HAP-1 (cell line): ENCODE data around the gene CCDC154.

Experiments
- DNase-seq, 2 experiments: peaks; one replicate each; pipeline ENCODE4 v3.0.0-alpha.2; 2016 to 2020; ENCODE audit warnings: low spot score in 2 of 2
- H3K27me3 ChIP-seq: fragments of 250-450 bp; sonication (Bioruptor Pico); 2 replicates; pipeline ENCODE4 v1.5.1; 2020; ENCODE audit warnings: low read depth, mild to moderate bottlenecking, moderate library complexity
- H3K36me3 ChIP-seq: fragments of 250-450 bp; sonication (Bioruptor Pico); replicated peaks from 2 replicates; pipeline ENCODE4 v1.5.1; 2020; ENCODE audit warnings: mild to moderate bottlenecking
- H3K4me1 ChIP-seq: fragments of 250-450 bp; sonication (Bioruptor Pico); 2 replicates; pipeline ENCODE4 v1.5.1; 2020; ENCODE audit warnings: mild to moderate bottlenecking
- H3K4me3 ChIP-seq: fragments of 250-450 bp; sonication (Bioruptor Pico); 2 replicates; pipeline ENCODE4 v1.5.1; 2020; ENCODE audit warnings: mild to moderate bottlenecking, moderate library complexity
- H3K9me3 ChIP-seq: fragments of 250-450 bp; sonication (Bioruptor Pico); 2 replicates; pipeline ENCODE4 v1.5.1; 2020; ENCODE audit warnings: mild to moderate bottlenecking, moderate library complexity
- in situ Hi-C: fragments of 300-500 bp; cut with MboI; formaldehyde crosslinking; loops from 3 replicates; pipeline ENCODE4 v1.14.3; 2020; ENCODE audit warnings: low sequenced_read_pairs, inconsistent platforms, mixed read lengths

CCDC154 gene

GRCh38 chr16:1433263-1433560 lies 11.1 kb downstream of the CCDC154 start:
- no peak for DNase-seq
- in situ Hi-C loops: no loop called here
- H3K36me3 ChIP-seq: no peaks in the 10 kb centered on the region
- H3K27me3 ChIP-seq: no peaks in the 10 kb centered on the region
- no peaks in the 10 kb centered on the region; the same call in 1 of the 2 replicates for H3K4me1 ChIP-seq
- no peak overlapping the region for H3K4me3 ChIP-seq
- H3K9me3 ChIP-seq: no peaks in the 10 kb centered on the region

- in situ Hi-C loops: no loop called here
- Histone ChIP-seq H3K27me3 (no peaks in the 10 kb centered on the region), H3K9me3 (no peaks in the 10 kb centered on the region), H3K4me3 (no peak overlapping the region), H3K36me3 (no peaks in the 10 kb centered on the region), H3K4me1 (no peaks in the 10 kb centered on the region; the same call in 1 of the 2 replicates)
- no peak for DNase-seq
Observed at GRCh38 chr16:1432388-1433262, 11.7 kb downstream of the CCDC154 start.

GRCh38 chr16:1431497-1432270 lies 12.7 kb downstream of the CCDC154 start:
- no peaks in the 10 kb centered on the region for H3K27me3 ChIP-seq
- no peaks in the 10 kb centered on the region for H3K9me3 ChIP-seq
- DNase-seq: no peak
- H3K4me1 ChIP-seq: no peaks in the 10 kb centered on the region; the same call in 1 of the 2 replicates
- H3K36me3 ChIP-seq: no peaks in the 10 kb centered on the region
- in situ Hi-C loops: no loop called here
- H3K4me3 ChIP-seq: no peak overlapping the region

- no peaks in the 10 kb centered on the region for H3K36me3 ChIP-seq
- H3K27me3 ChIP-seq: no peaks in the 10 kb centered on the region
- no peaks in the 10 kb centered on the region; the same call in 1 of the 2 replicates for H3K4me1 ChIP-seq
- in situ Hi-C loops: no loop called here
- DNase-seq: no peak
- no peaks in the 10 kb centered on the region for H3K9me3 ChIP-seq
- H3K4me3 ChIP-seq: no peak within 1 kb of the TSS
Observed at GRCh38 chr16:1430759-1431496, 13.4 kb downstream of the CCDC154 start, which contains the start of gene PERCC1. Gene PERCC1, plus strand, starts transcription at chr16:1431078. Its CDS starts 1,516 bp downstream, at chr16:1432594.

GRCh38 chr16:1430214-1430758 lies 14.1 kb downstream of the CCDC154 start:
- H3K9me3 ChIP-seq: no peaks in the 10 kb centered on the region
- in situ Hi-C loops: no loop called here
- H3K4me3 ChIP-seq: no peak overlapping the region
- H3K27me3 ChIP-seq: no peaks in the 10 kb centered on the region
- H3K4me1 ChIP-seq: no peaks in the 10 kb centered on the region; the same call in 1 of the 2 replicates
- DNase-seq: no peak
- no peaks in the 10 kb centered on the region for H3K36me3 ChIP-seq

GRCh38 chr16:1429631-1430030 lies 14.7 kb downstream of the CCDC154 start:
- Histone ChIP-seq H3K4me1 (no peaks in the 10 kb centered on the region; the same call in 1 of the 2 replicates), H3K9me3 (no peaks in the 10 kb centered on the region), H3K36me3 (no peaks in the 10 kb centered on the region), H3K27me3 (no peaks in the 10 kb centered on the region), H3K4me3 (no peak overlapping the region)
- in situ Hi-C loops: no loop called here
- no peak for DNase-seq

- Histone ChIP-seq H3K36me3 (no peaks in the 10 kb centered on the region), H3K27me3 (no peaks in the 10 kb centered on the region), H3K9me3 (no peaks in the 10 kb centered on the region), H3K4me3 (no peak overlapping the region), H3K4me1 (no peaks in the 10 kb centered on the region; the same call in 1 of the 2 replicates)
- DNase-seq: no peak
- in situ Hi-C loops: no loop called here
Observed at GRCh38 chr16:1429012-1429411, 15.3 kb downstream of the CCDC154 start.

- H3K9me3 ChIP-seq: no peaks in the 10 kb centered on the region
- no peaks in the 10 kb centered on the region for H3K36me3 ChIP-seq
- no peak overlapping the region for H3K4me3 ChIP-seq
- in situ Hi-C loops: no loop called here
- no peaks in the 10 kb centered on the region for H3K27me3 ChIP-seq
- no peaks in the 10 kb centered on the region; the same call in 1 of the 2 replicates for H3K4me1 ChIP-seq
- peak; percentile 15 to 80 for DNase-seq
Observed at GRCh38 chr16:1428511-1428910, 15.8 kb downstream of the CCDC154 start.

GRCh38 chr16:1427473-1428461 lies 16.6 kb downstream of the CCDC154 start:
- no peak for DNase-seq
- in situ Hi-C loops: no loop called here

GRCh38 chr16:1426734-1427471 lies 17.5 kb downstream of the CCDC154 start:
- H3K9me3 ChIP-seq: no peaks in the 10 kb centered on the region
- H3K36me3 ChIP-seq: no peaks in the 10 kb centered on the region
- in situ Hi-C loops: no loop called here
- DNase-seq: no peak
- H3K4me3 ChIP-seq: no peak overlapping the region
- H3K27me3 ChIP-seq: no peaks in the 10 kb centered on the region
- H3K4me1 ChIP-seq: no peaks in the 10 kb centered on the region; the same call in 1 of the 2 replicates

More at GRCh38 chr16:1427473-1428461, 16.6 kb downstream of the CCDC154 start:
- Histone ChIP-seq H3K9me3 (no peaks in the 10 kb centered on the region), H3K36me3 (no peaks in the 10 kb centered on the region), H3K4me3 (no peak overlapping the region), H3K27me3 (no peaks in the 10 kb centered on the region), H3K4me1 (no peaks in the 10 kb centered on the region; the same call in 1 of the 2 replicates)

- H3K9me3 ChIP-seq: no peaks in the 10 kb centered on the region
- in situ Hi-C loops: no loop called here
Observed at GRCh38 chr16:1425616-1426370, 18.6 kb downstream of the CCDC154 start.

More at GRCh38 chr16:1425616-1426370, 18.6 kb downstream of the CCDC154 start:
- peaks cover 5% of the 10 kb centered on the region for H3K4me1 ChIP-seq
- no peak for DNase-seq
- no peaks in the 10 kb centered on the region for H3K27me3 ChIP-seq
- no peaks in the 10 kb centered on the region for H3K36me3 ChIP-seq
- no peak overlapping the region for H3K4me3 ChIP-seq
